ENCODE measurements around the gene RDH5.

DNA sequence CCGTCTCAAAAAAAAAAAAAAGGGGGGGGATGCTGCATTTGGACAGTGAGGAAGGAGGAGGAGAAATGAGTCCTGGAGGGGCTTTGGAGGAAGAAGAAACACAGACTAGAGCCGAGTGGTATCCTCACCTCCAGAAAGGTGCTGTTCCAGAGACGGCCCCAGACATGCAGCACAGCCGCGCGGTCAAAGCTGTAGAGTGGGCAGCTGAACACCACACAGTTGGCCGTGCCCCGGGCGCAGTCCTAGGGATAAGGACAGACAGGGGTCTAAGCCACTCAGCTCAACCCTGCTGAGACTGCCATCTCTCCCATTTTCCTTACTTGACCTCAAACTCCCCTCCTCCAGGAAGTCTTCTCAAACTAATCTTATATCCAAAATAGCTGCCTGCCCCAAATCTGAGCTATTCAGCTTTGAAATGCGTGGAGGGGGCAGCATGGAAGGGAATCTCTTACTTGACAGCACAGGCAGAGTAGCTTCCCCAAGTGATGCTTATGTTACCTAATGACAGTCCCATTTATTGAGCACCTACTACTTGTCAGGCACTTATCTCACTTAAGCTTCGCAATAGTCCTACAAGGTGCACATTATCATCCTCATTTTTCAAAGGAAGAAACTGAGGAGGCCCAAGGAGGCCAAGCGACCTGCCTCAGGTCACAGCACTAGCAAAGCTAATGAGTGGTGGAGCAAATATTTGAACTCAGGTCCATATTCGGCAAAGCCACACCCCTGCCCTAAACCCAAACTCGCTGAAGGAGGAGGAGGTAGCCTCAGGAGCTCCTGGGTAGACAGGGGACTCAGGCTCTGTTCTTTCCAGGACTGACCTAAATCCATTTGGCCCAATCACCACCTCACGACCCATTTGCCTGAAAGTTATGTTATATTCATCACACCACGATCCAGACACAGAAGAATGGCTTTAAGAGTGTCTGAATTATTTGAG is 31.2 kb upstream of the RDH5 start:
- no peak for TF ChIP-seq ZNF687 (CRISPR knock-in tag; IDR thresholded peaks at IDR 0.05)
- no peak for TF ChIP-seq ZFP37 (CRISPR knock-in tag; IDR thresholded peaks at IDR 0.05; ENCODE audit: borderline replicate concordance)
- TF ChIP-seq, protein P1, sequence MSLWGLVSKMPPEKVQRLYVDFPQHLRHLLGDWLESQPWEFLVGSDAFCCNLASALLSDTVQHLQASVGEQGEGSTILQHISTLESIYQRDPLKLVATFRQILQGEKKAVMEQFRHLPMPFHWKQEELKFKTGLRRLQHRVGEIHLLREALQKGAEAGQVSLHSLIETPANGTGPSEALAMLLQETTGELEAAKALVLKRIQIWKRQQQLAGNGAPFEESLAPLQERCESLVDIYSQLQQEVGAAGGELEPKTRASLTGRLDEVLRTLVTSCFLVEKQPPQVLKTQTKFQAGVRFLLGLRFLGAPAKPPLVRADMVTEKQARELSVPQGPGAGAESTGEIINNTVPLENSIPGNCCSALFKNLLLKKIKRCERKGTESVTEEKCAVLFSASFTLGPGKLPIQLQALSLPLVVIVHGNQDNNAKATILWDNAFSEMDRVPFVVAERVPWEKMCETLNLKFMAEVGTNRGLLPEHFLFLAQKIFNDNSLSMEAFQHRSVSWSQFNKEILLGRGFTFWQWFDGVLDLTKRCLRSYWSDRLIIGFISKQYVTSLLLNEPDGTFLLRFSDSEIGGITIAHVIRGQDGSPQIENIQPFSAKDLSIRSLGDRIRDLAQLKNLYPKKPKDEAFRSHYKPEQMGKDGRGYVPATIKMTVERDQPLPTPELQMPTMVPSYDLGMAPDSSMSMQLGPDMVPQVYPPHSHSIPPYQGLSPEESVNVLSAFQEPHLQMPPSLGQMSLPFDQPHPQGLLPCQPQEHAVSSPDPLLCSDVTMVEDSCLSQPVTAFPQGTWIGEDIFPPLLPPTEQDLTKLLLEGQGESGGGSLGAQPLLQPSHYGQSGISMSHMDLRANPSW (CRISPR knock-in tag; IDR thresholded peaks at IDR 0.05; ENCODE audit: borderline replicate concordance) = no peak
- TF ChIP-seq SMC3 (IDR thresholded peaks at IDR 0.05; ENCODE audit: low read length) = no peak
- TF ChIP-seq HNRNPK (IDR thresholded peaks at IDR 0.05; ENCODE audit: low read depth, low read length, poor library complexity, severe bottlenecking) = no peak
